A549 (cell line): ENCODE results near the gene ARRDC2.

Experiments used
- CHD2 ChIP-seq: fragments of 150-350 bp; IDR thresholded peaks from 2 replicates; pipeline ENCODE4 v1.6.1; 2014; ENCODE audit warnings: low read length; ENCODE audit not compliant: partially characterized antibody
- EHMT2 ChIP-seq: fragments of 200-600 bp; sonication (generic); IDR thresholded peaks from 2 replicates; pipeline ENCODE4 v1.6.1; 2016; ENCODE audit warnings: antibody characterized with exemption, low read depth, mild to moderate bottlenecking, moderate library complexity
- EP300 ChIP-seq, 2 experiments: fragments of >200 bp; sonication (Bioruptor Twin); formaldehyde crosslinking; IDR thresholded peaks; 2 replicates in 1 of 2; 3 replicates in 1 of 2; pipeline ENCODE4 v1.6.1; 2016 to 2017
- HDAC2 ChIP-seq: fragments of 200-600 bp; sonication (generic); IDR thresholded peaks from 2 replicates; pipeline ENCODE4 v1.6.1; 2016
- HMGXB4 ChIP-seq: fragments of 250-450 bp; sonication (Bioruptor Pico); IDR thresholded peaks from 2 replicates; pipeline ENCODE4 v1.5.0; 2021; ENCODE audit warnings: mild to moderate bottlenecking, moderate library complexity, borderline replicate concordance
- HOXB13 ChIP-seq: fragments of 250-450 bp; sonication (Bioruptor Pico); IDR thresholded peaks from 2 replicates; pipeline ENCODE4 v1.5.0; 2020; ENCODE audit warnings: low read depth, mild to moderate bottlenecking, moderate library complexity
- JUNB ChIP-seq: fragments of >200 bp; sonication (Bioruptor Twin); formaldehyde crosslinking; IDR thresholded peaks from 2 replicates; pipeline ENCODE4 v1.6.1; 2016
- KDM1A ChIP-seq: fragments of 200-600 bp; sonication (generic); IDR thresholded peaks from 2 replicates; pipeline ENCODE4 v1.6.1; 2016; ENCODE audit warnings: low read depth, mild to moderate bottlenecking
- MAFK ChIP-seq: fragments of 450-650 bp; IDR thresholded peaks from 2 replicates; pipeline ENCODE4 v1.6.1; 2014; ENCODE audit not compliant: partially characterized antibody
- MAX ChIP-seq: IDR thresholded peaks from 2 replicates; pipeline ENCODE4 v1.6.1; 2012
- PBX3 ChIP-seq: IDR thresholded peaks from 2 replicates; pipeline ENCODE4 v1.6.1; 2012
- POLR2A ChIP-seq: IDR thresholded peaks from 2 replicates; pipeline ENCODE4 v1.6.1; 2012; ENCODE audit warnings: mild to moderate bottlenecking, low read length
- RAD21 ChIP-seq, 2 experiments: fragments of >200 bp in 1 of 2; sonication (Bioruptor Twin) in 1 of 2; formaldehyde crosslinking in 1 of 2; IDR thresholded peaks in 1 of 2; conservative IDR thresholded peaks in 1 of 2; 2 replicates in 1 of 2; 3 replicates in 1 of 2; pipeline ENCODE4 v1.6.1; 2012 to 2018; ENCODE audit warnings: inconsistent platforms in 1 of 2
- TF ChIP-seq, protein P1 (sequence below): fragments of >200 bp; sonication (Bioruptor Twin); formaldehyde crosslinking; IDR thresholded peaks from 3 replicates; pipeline ENCODE4 v1.5.1; 2016

DNA sequence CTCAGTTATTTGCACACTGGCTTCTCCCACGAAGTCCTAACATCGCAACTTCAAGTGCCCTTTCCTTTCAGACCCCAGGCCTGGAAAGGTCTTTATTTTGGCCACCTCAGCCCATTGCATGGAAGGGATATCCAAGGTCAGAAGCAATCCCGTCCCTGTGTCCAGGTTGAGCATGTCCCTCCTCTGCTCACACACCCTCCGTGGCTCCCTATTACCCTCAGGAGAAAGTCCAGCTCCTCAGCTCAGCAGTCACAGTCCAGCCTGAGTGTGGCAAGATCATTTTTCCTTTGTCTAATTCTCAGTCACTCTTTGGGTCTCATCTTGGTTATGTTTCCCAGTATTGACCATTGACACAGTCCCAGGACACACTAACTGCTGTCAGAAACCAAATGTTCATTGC, 19.2 kb downstream of the ARRDC2 start:
- TF ChIP-seq RAD21 (conservative IDR thresholded peaks at IDR 0.05 in 1 of 2, IDR thresholded peaks at IDR 0.05 in 1 of 2): no peak
- TF ChIP-seq, protein P1, sequence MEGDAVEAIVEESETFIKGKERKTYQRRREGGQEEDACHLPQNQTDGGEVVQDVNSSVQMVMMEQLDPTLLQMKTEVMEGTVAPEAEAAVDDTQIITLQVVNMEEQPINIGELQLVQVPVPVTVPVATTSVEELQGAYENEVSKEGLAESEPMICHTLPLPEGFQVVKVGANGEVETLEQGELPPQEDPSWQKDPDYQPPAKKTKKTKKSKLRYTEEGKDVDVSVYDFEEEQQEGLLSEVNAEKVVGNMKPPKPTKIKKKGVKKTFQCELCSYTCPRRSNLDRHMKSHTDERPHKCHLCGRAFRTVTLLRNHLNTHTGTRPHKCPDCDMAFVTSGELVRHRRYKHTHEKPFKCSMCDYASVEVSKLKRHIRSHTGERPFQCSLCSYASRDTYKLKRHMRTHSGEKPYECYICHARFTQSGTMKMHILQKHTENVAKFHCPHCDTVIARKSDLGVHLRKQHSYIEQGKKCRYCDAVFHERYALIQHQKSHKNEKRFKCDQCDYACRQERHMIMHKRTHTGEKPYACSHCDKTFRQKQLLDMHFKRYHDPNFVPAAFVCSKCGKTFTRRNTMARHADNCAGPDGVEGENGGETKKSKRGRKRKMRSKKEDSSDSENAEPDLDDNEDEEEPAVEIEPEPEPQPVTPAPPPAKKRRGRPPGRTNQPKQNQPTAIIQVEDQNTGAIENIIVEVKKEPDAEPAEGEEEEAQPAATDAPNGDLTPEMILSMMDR: no peak
- TF ChIP-seq EP300 (IDR thresholded peaks at IDR 0.05): no peak
- no peak for TF ChIP-seq PBX3
- TF ChIP-seq HMGXB4 (CRISPR knock-in tag): no peak
- no peak for TF ChIP-seq MAFK
- no peak for TF ChIP-seq CHD2
- TF ChIP-seq POLR2A: no peak
- no peak for TF ChIP-seq MAX
- no peak for TF ChIP-seq HOXB13 (CRISPR knock-in tag)
- no peak for TF ChIP-seq HDAC2
- TF ChIP-seq KDM1A: no peak
- no peak for TF ChIP-seq EHMT2
- no peak for TF ChIP-seq JUNB
